Gastroesophageal sphincter (tissue), 4 donors: ENCODE measurements around the gene GPR137B. TPM values are rescaled to one million over a fixed set of nuclear protein-coding genes. Genes with fewer than 3 reads are reported as not detected.

Source experiments
- total RNA-seq, 4 donors: library from RNA; depleted of rRNA; stranded (reverse); fragments of >200 nt; gene quantifications; one replicate each; pipeline ENCODE4 v1.1.0, GENCODE V29; 2016

GPR137B gene
- total RNA-seq, 4 donors from 2014 or later: 11.4 to 17.7 (median 14.1) TPM

Other genes starting within 250 kb of the GPR137B start
- gene NID1, start 77.4 kb upstream of the GPR137B start, total RNA-seq: 100 to 1,000 TPM; 139 to 322 (median 244) TPM
- gene ERO1B, start 139.4 kb downstream of the GPR137B start, total RNA-seq: 10 to 100 TPM in 2 of 4 donors, 1 to 10 TPM in 2; 7.3 to 13.5 (median 9.3) TPM